Peyer's patch (tissue), 4 donors: ENCODE results near the gene KIFC1.

ENCODE experiments used
- CTCF ChIP-seq, 6 experiments: fragments of 450-650 bp in 4 of 6; fragments of 200-600 bp in 2 of 6; sonication (generic) in 1 of 6; IDR thresholded peaks; one replicate each; pipeline ENCODE4 v1.5.1; 2017 to 2019; ENCODE audit warnings: antibody characterized with exemption in 6 of 6, mild to moderate bottlenecking in 3 of 6, moderate library complexity in 1 of 6
- POLR2A ChIP-seq, 2 donors: fragments of 450-650 bp; IDR thresholded peaks; one replicate each; pipeline ENCODE4 v1.5.1; 2017; ENCODE audit warnings: antibody characterized with exemption in 2 of 2, mild to moderate bottlenecking in 2 of 2, moderate library complexity in 2 of 2

- TF ChIP-seq POLR2A (IDR thresholded peaks at IDR 0.05) (no peak), CTCF (IDR thresholded peaks at IDR 0.05) (no peak)
Measured at GRCh38 chr6:33439956-33440648, 48.5 kb downstream of the KIFC1 start.
